H1 (cell line): ENCODE results near the gene FAR2. TPM values are rescaled to one million over a fixed set of nuclear protein-coding genes. Genes with fewer than 3 reads are reported as not detected.

ENCODE experiments used
- CTCF ChIA-PET: fragments of 300-600 bp; sonication (Branson Sonifier 250); formaldehyde crosslinking; loops from one replicate; lab custom pipeline; 2021; ENCODE audit not compliant: partially characterized antibody; lab: Charles Lee
- POLR2A ChIA-PET: fragments of 300-600 bp; sonication (Branson Sonifier 250); formaldehyde crosslinking; loops from one replicate; lab custom pipeline; 2021; ENCODE audit warnings: inconsistent platforms; ENCODE audit not compliant: partially characterized antibody; lab: Charles Lee
- DNase-seq, 2 experiments: peaks; one replicate each; pipeline versions ENCODE4 v3.0.0 to v3.0.0-alpha.2; 2010 to 2022; ENCODE audit warnings: low spot score in 2 of 2, low read depth in 1 of 2, mixed read lengths in 1 of 2
- FAIRE-seq: peaks from 2 replicates; lab custom pipeline; 2011; peaks lifted over from hg19 to GRCh38; lab: Jason Lieb, UNC
- H2AFZ ChIP-seq: 2 replicates; pipeline ENCODE4 v1.8.1; 2012; ENCODE audit warnings: low read length, inconsistent platforms
- H2AK5ac ChIP-seq: 2 replicates; pipeline ENCODE4 v1.6.1; 2013; ENCODE audit warnings: low read depth, low read length
- H2BK120ac ChIP-seq: replicated peaks from 2 replicates; pipeline ENCODE3; 2013; ENCODE audit warnings: low read depth, low read length, inconsistent platforms
- H2BK12ac ChIP-seq: 2 replicates; pipeline ENCODE4 v1.6.1; 2013; ENCODE audit warnings: low read depth, low read length
- H2BK15ac ChIP-seq: 2 replicates; pipeline ENCODE4 v1.6.1; 2013; ENCODE audit warnings: low read length
- H2BK20ac ChIP-seq: 2 replicates; pipeline ENCODE4 v1.6.1; 2013; ENCODE audit warnings: low read length
- H2BK5ac ChIP-seq: 2 replicates; pipeline ENCODE4 v1.6.1; 2013; ENCODE audit warnings: low read depth, low read length
- H3K14ac ChIP-seq: 2 replicates; pipeline ENCODE4 v1.6.1; 2013; ENCODE audit warnings: inconsistent platforms; ENCODE audit not compliant: insufficient read length
- H3K18ac ChIP-seq: 2 replicates; pipeline ENCODE4 v1.6.1; 2013; ENCODE audit warnings: low read length; ENCODE audit errors: extremely low read depth
- H3K23ac ChIP-seq: 2 replicates; pipeline ENCODE4 v1.6.1; 2013; ENCODE audit warnings: inconsistent platforms; ENCODE audit not compliant: insufficient read length
- H3K23me2 ChIP-seq: 2 replicates; pipeline ENCODE4 v1.6.1; 2013; ENCODE audit warnings: low read depth, low read length
- H3K27ac ChIP-seq: 2 replicates; pipeline ENCODE4 v1.6.1; 2011; ENCODE audit warnings: low read depth, low read length, inconsistent platforms
- H3K27me3 ChIP-seq, 4 experiments: replicated peaks in 1 of 4; 1 replicate in 1 of 4; 2 replicates in 3 of 4; pipeline versions ENCODE4 v1.6.1 to v1.8.1; 2011 to 2013; ENCODE audit warnings: low read length in 3 of 4, mild to moderate bottlenecking in 3 of 4, inconsistent platforms in 2 of 4, mixed read lengths in 2 of 4, moderate library complexity in 1 of 4; ENCODE audit not compliant: control insufficient read depth in 3 of 4, insufficient read depth in 3 of 4; ENCODE audit errors: extremely low read depth in 1 of 4
- H3K36me3 ChIP-seq, 4 experiments: 2 replicates each; pipeline versions ENCODE4 v1.6.1 to v1.8.1; 2011 to 2013; ENCODE audit warnings: mild to moderate bottlenecking in 4 of 4, low read length in 3 of 4, moderate library complexity in 2 of 4, control low read depth in 1 of 4, inconsistent platforms in 1 of 4; ENCODE audit not compliant: insufficient read depth in 4 of 4, control insufficient read depth in 2 of 4
- H3K4ac ChIP-seq: replicated peaks from 2 replicates; pipeline ENCODE3; 2013; ENCODE audit warnings: low read length, low read depth, mixed read lengths, inconsistent platforms; ENCODE audit not compliant: insufficient read length
- H3K4me1 ChIP-seq, 4 experiments: replicated peaks in 1 of 4; 1 replicate in 1 of 4; 2 replicates in 3 of 4; pipeline versions ENCODE4 v1.6.1 to v1.8.1; 2011 to 2013; ENCODE audit warnings: low read length in 3 of 4, inconsistent platforms in 2 of 4, mixed read lengths in 1 of 4; ENCODE audit not compliant: insufficient read depth in 4 of 4, control insufficient read depth in 3 of 4
- H3K4me2 ChIP-seq, 2 experiments: 2 replicates each; pipeline versions ENCODE4 v1.6.1 to v1.8.1; 2011 to 2013; ENCODE audit warnings: low read depth in 2 of 2, low read length in 2 of 2, control low read depth in 1 of 2, inconsistent platforms in 1 of 2, mild to moderate bottlenecking in 1 of 2; ENCODE audit not compliant: insufficient read depth in 1 of 2
- H3K4me3 ChIP-seq, 4 experiments: fragments of 200-600, 300-600 bp in 1 of 4; sonication (generic), shearing (Covaris generic), sonication (Bioruptor Twin) in 1 of 4; 2 replicates each; pipeline versions ENCODE4 v1.5.1 to v1.8.1; 2011 to 2016; ENCODE audit warnings: low read length in 4 of 4, low read depth in 3 of 4, control low read depth in 2 of 4, inconsistent platforms in 2 of 4, mild to moderate bottlenecking in 2 of 4, mixed read lengths in 1 of 4, moderate library complexity in 1 of 4; ENCODE audit not compliant: insufficient read depth in 2 of 4; ENCODE audit errors: extremely low read depth in 1 of 4
- H3K56ac ChIP-seq: replicated peaks from 2 replicates; pipeline ENCODE3; 2013; ENCODE audit warnings: low read depth, mild to moderate bottlenecking, mixed read lengths, low read length, inconsistent platforms; ENCODE audit not compliant: insufficient read length
- H3K79me1 ChIP-seq: 2 replicates; pipeline ENCODE4 v1.6.1; 2013; ENCODE audit warnings: low read depth, low read length, control low read depth
- H3K79me2 ChIP-seq, 2 experiments: 2 replicates each; pipeline versions ENCODE4 v1.6.1 to v1.8.1; 2012 to 2013; ENCODE audit warnings: low read length in 2 of 2, mild to moderate bottlenecking in 2 of 2, inconsistent platforms in 1 of 2; ENCODE audit not compliant: insufficient read depth in 2 of 2, control insufficient read depth in 1 of 2
- H3K9ac ChIP-seq, 4 experiments: replicated peaks in 1 of 4; 1 replicate in 1 of 4; 2 replicates in 3 of 4; pipeline versions ENCODE4 v1.6.1 to v1.8.1; 2011 to 2013; ENCODE audit warnings: low read depth in 3 of 4, low read length in 3 of 4, control low read depth in 2 of 4, mild to moderate bottlenecking in 2 of 4, moderate library complexity in 2 of 4, inconsistent platforms in 1 of 4; ENCODE audit errors: extremely low read depth in 1 of 4
- H3K9me3 ChIP-seq, 2 experiments: 2 replicates each; pipeline versions ENCODE4 v1.6.1 to v1.8.1; 2012 to 2013; ENCODE audit warnings: mild to moderate bottlenecking in 2 of 2, moderate library complexity in 2 of 2, control low read depth in 1 of 2, inconsistent platforms in 1 of 2, low read depth in 1 of 2, low read length in 1 of 2, mixed read lengths in 1 of 2; ENCODE audit not compliant: insufficient read depth in 2 of 2
- H4K20me1 ChIP-seq, 2 experiments: replicated peaks in 1 of 2; 2 replicates each; pipeline versions ENCODE3 to v1.8.1; 2011 to 2013; ENCODE audit warnings: inconsistent platforms in 2 of 2, low read length in 2 of 2, mild to moderate bottlenecking in 1 of 2; ENCODE audit not compliant: insufficient read depth in 2 of 2, control insufficient read depth in 1 of 2
- H4K5ac ChIP-seq: 2 replicates; pipeline ENCODE4 v1.6.1; 2013; ENCODE audit warnings: low read length, low read depth, mixed read lengths, inconsistent platforms; ENCODE audit not compliant: insufficient read length
- H4K8ac ChIP-seq: 2 replicates; pipeline ENCODE4 v1.8.0; 2013; ENCODE audit warnings: mild to moderate bottlenecking, moderate library complexity, low read length, inconsistent platforms; ENCODE audit not compliant: insufficient read depth; ENCODE audit errors: extremely low read depth
- H4K91ac ChIP-seq: replicated peaks from 2 replicates; pipeline ENCODE3; 2013; ENCODE audit warnings: low read length, mixed read lengths, inconsistent platforms; ENCODE audit not compliant: insufficient read length
- SIX5 ChIP-seq: IDR thresholded peaks from 2 replicates; pipeline ENCODE4 v1.6.1; 2011; ENCODE audit warnings: mild to moderate bottlenecking, low read depth, low read length
- ZNF274 ChIP-seq: IDR thresholded peaks from 2 replicates; pipeline ENCODE4 v1.7.0; 2012; ENCODE audit warnings: low read length, borderline replicate concordance; ENCODE audit errors: extremely low read depth
- WGBS, 2 experiments: shearing (Covaris generic) in 1 of 2; methylation state at CpG; one replicate each; pipeline versions ENCODE4 v1.1.6 to v1.1.7; 2013 to 2015; ENCODE audit warnings: low lambda C conversion rate in 2 of 2, mixed read lengths in 2 of 2, inconsistent platforms in 1 of 2, low coverage in 1 of 2, missing lambda C conversion rate in 1 of 2; ENCODE audit not compliant: insufficient replicate concordance in 2 of 2, insufficient coverage in 1 of 2, insufficient read length in 1 of 2; ENCODE audit errors: extremely low coverage in 1 of 2, missing lambda C conversion rate in 1 of 2; 5-methylcytosine and 5-hydroxymethylcytosine counted together
- polyA plus RNA-seq, 7 experiments: library from polyadenylated mRNA; depleted of rRNA in 3 of 7; stranded (reverse) in 5 of 7; unstranded in 2 of 7; fragments of >200 nt in 5 of 7; fragments of 200-250 nt in 2 of 7; gene quantifications; 1 replicate in 5 of 7; 2 replicates in 1 of 7; 4 replicates in 1 of 7; pipeline versions ENCODE4 v1.2.1 to v1.2.3, GENCODE V29; 2011 to 2013; ENCODE audit warnings: missing spikeins in 2 of 7, mixed read lengths in 2 of 7
- total RNA-seq: library from RNA; stranded (reverse); fragmentation: NEBNext Ultra II Directional; extraction: Animal tissue kit (Norgen Biotek cat#: 25700); gene quantifications from 2 replicates; pipeline ENCODE4 v1.2.1, GENCODE V29; 2021

The FAR2 gene
- total and polyA plus RNA-seq, 2 of the 8 experiments (the other 6 are each of a cell fraction or from before 2014, with no cell fraction given), result 24.0 to 24.1 TPM

- no peak overlapping the region for H4K8ac ChIP-seq
- H2BK5ac ChIP-seq, result no peak overlapping the region
- no peak overlapping the region for H3K23ac ChIP-seq
- POLR2A ChIA-PET, result no interaction called here
- no peak overlapping the region for H3K27ac ChIP-seq
- no peak overlapping the region for H3K18ac ChIP-seq
- CTCF ChIA-PET, result interaction anchor here (1.0 kb wide), 1 partner anchor 181 kb away, joined by 3 read pairs; no protein-coding TSS in a partner anchor
- no peak overlapping the region for H2AFZ ChIP-seq
- WGBS, 2 experiments, result 91% methylated on average over 2 of the region's 2 CpGs; no CpG with 5 or more reads in 1 of the 2 experiments
- no peaks in the 10 kb centered on the region for H3K27me3 ChIP-seq
- H4K20me1 ChIP-seq, result no peaks in the 10 kb centered on the region
- no peak overlapping the region for H3K9ac ChIP-seq
- no peaks in the 10 kb centered on the region for H3K79me2 ChIP-seq
- no peak overlapping the region for H2BK12ac ChIP-seq
- no peak overlapping the region for H3K4me3 ChIP-seq
- H3K23me2 ChIP-seq, result no peaks in the 10 kb centered on the region
- H3K4me2 ChIP-seq, result no peak overlapping the region
- H2AK5ac ChIP-seq, result no peak overlapping the region
- H2BK120ac ChIP-seq, result no peak overlapping the region
- no peak overlapping the region for H4K5ac ChIP-seq
- no peaks in the 10 kb centered on the region for H3K4me1 ChIP-seq
- no peak overlapping the region for H4K91ac ChIP-seq
- peaks cover 0 to 7% of the 10 kb centered on the region in 2 experiments; a peak in 1 of 4 replicates for H3K9me3 ChIP-seq
- DNase-seq (no peak), FAIRE-seq (no peak)
- H3K4ac ChIP-seq, result no peak overlapping the region
- peaks cover 0 to 2% (median 0%) of the 10 kb centered on the region in 4 experiments; a peak in 1 of 8 replicates for H3K36me3 ChIP-seq
- H3K79me1 ChIP-seq, result no peaks in the 10 kb centered on the region
- H2BK20ac ChIP-seq, result no peak overlapping the region
- no peak overlapping the region for H3K56ac ChIP-seq
- H2BK15ac ChIP-seq, result no peak overlapping the region
- H3K14ac ChIP-seq, result no peak overlapping the region
- TF ChIP-seq SIX5 (no peak), ZNF274 (no peak)
These were observed 105.0 kb downstream of the FAR2 start for GRCh38 chr12:29253906-29254625.
